ENCODE measurements around the gene ZNF615.
A peak's percentile ranks its signal among the peaks of the same experiment; 100 is the strongest.

- no peak for TF ChIP-seq CTCF (IDR thresholded peaks at IDR 0.05)
- peak in 1 of 2 donors; percentile 56 for TF ChIP-seq POLR2A (IDR thresholded peaks at IDR 0.05)
These were observed at the start of gene ZNF615 for GRCh38 chr19:52007806-52008557.

All from heart left ventricle (tissue), 13 donors.